Iris pigment epithelial cell (primary cell): ENCODE data around the gene TBC1D14.

Experiments
- DNase-seq: peaks from one replicate; pipeline ENCODE4 v3.0.0-alpha.2; 2011; ENCODE audit warnings: low read depth

The TBC1D14 gene

GRCh38 chr4:7023486-7023885 is 113.9 kb downstream of the TBC1D14 start:
- DNase-seq: no peak

GRCh38 chr4:7023901-7024300 is 114.3 kb downstream of the TBC1D14 start:
- no peak for DNase-seq

GRCh38 chr4:7024336-7024890 is 114.8 kb downstream of the TBC1D14 start:
- DNase-seq: no peak

- no peak for DNase-seq
Observed at GRCh38 chr4:7025040-7025602, 115.5 kb downstream of the TBC1D14 start.

GRCh38 chr4:7026107-7026506 is 116.5 kb downstream of the TBC1D14 start:
- DNase-seq: no peak

- no peak for DNase-seq
Observed at GRCh38 chr4:7027284-7027683, 117.7 kb downstream of the TBC1D14 start.

- no peak for DNase-seq
Observed at GRCh38 chr4:7027913-7028312, 118.3 kb downstream of the TBC1D14 start.

GRCh38 chr4:7029212-7029611 is 119.6 kb downstream of the TBC1D14 start:
- no peak for DNase-seq

- DNase-seq: no peak
Observed at GRCh38 chr4:7029921-7030320, 120.3 kb downstream of the TBC1D14 start.

- no peak for DNase-seq
Observed at GRCh38 chr4:7030856-7031255, 121.2 kb downstream of the TBC1D14 start.

- DNase-seq: peak; percentile 63
Observed at GRCh38 chr4:7031558-7032449, 122.2 kb downstream of the TBC1D14 start.

- peak; percentile 12 for DNase-seq
Observed at GRCh38 chr4:7032596-7032995, 123.0 kb downstream of the TBC1D14 start.

GRCh38 chr4:7034262-7035081 is 124.8 kb downstream of the TBC1D14 start:
- DNase-seq: peak; percentile 64

- DNase-seq: no peak
Observed at GRCh38 chr4:7037425-7037824, 127.8 kb downstream of the TBC1D14 start.

- DNase-seq: no peak
Observed at GRCh38 chr4:7040765-7041164, 131.1 kb downstream of the TBC1D14 start.

- no peak for DNase-seq
Observed at GRCh38 chr4:7041246-7041645, 131.6 kb downstream of the TBC1D14 start.

- DNase-seq: no peak
Observed at GRCh38 chr4:7041801-7042502, 132.3 kb downstream of the TBC1D14 start.

- DNase-seq: peak; percentile 99
Observed at GRCh38 chr4:7042503-7043283, 133.1 kb downstream of the TBC1D14 start.

GRCh38 chr4:7043284-7044136 is 133.9 kb downstream of the TBC1D14 start, which contains the start of gene TADA2B:
Gene TADA2B, plus strand, starts transcription at chr4:7043372. Its CDS starts 208 bp downstream, at chr4:7043580.
- peak; percentile 39 for DNase-seq
